Measurements from ENCODE around the gene ABCC1. TPM values are rescaled to one million over a fixed set of nuclear protein-coding genes. Genes with fewer than 3 reads are reported as not detected.

The ABCC1 gene
- total RNA-seq (11.6 TPM), polyA plus RNA-seq (18.1 TPM)
- long read RNA-seq, donor 1: 0 reads
- long read RNA-seq, donor 2: 0 reads
- long read RNA-seq, donor 3, full-length matches to known transcripts: 2 of 13 reads
- long read RNA-seq, donor 3, partial matches to known transcripts: 11 of 13 reads
- long read RNA-seq, donor 3, other reads (novel, unspliced or antisense): 0 of 13 reads
- long read RNA-seq, donor 4, partial matches to known transcripts: 0 of 3 reads
- long read RNA-seq, donor 4, other reads (novel, unspliced or antisense): 0 of 3 reads
- long read RNA-seq, donor 5, full-length matches to known transcripts: 2 of 2 reads
- long read RNA-seq, donor 5, partial matches to known transcripts: 0 of 2 reads
- long read RNA-seq, donor 5, other reads (novel, unspliced or antisense): 0 of 2 reads
- long read RNA-seq, donor 6, partial matches to known transcripts: 0 of 1 reads
- long read RNA-seq, donor 6, other reads (novel, unspliced or antisense): 0 of 1 reads
- long read RNA-seq, donor 7, full-length matches to known transcripts: 2 of 2 reads
- long read RNA-seq, donor 7, partial matches to known transcripts: 0 of 2 reads
- long read RNA-seq, donor 7, other reads (novel, unspliced or antisense): 0 of 2 reads
- long read RNA-seq, donor 8: 0 reads
- long read RNA-seq, donor 9: 0 reads
- long read RNA-seq, donor 10: 0 reads

GRCh38 chr16:15949210-15950160 is at the start of gene ABCC1:
ABCC1 (plus strand) TSS chr16:15949616; CDS start chr16:15949752, 136 bp downstream.
- peak in 4 of 9 donors; percentile 36 to 69 (median 44) for DNase-seq (ENCODE audit: low read depth in 6 of 9, low spot score in 9 of 9)
- peaks cover 29 to 53% of the 10 kb centered on the region in 2 donors for H3K4me1 ChIP-seq (ENCODE audit: control insufficient read depth in 2 of 2, insufficient read depth in 2 of 2, low read length in 2 of 2)
- WGBS: under 1% methylated on average over 105 of the region's 112 CpGs
- no peaks in the 10 kb centered on the region for H3K27me3 ChIP-seq (ENCODE audit: control insufficient read depth in 2 of 2, insufficient read depth in 1 of 2, low read length in 1 of 2)
- H3K27ac ChIP-seq (ENCODE audit: low read depth in 1 of 2, low read length in 1 of 2): peak within 1 kb of the TSS; percentile 66 to 80
- peak within 1 kb of the TSS; percentile 73 to 91 for H3K4me3 ChIP-seq (ENCODE audit: low read length in 2 of 2)
- no peaks in the 10 kb centered on the region for H3K36me3 ChIP-seq (ENCODE audit: control insufficient read depth in 2 of 2, insufficient read depth in 2 of 2, low read length in 1 of 2)
- H3K9me3 ChIP-seq (ENCODE audit: control insufficient read depth in 2 of 2, insufficient read depth in 1 of 2, low read length in 1 of 2): no peaks in the 10 kb centered on the region

GRCh38 chr16:15900357-15900756 is 49.1 kb upstream of the ABCC1 start:
- DNase-seq (ENCODE audit: low read depth in 6 of 9, low spot score in 9 of 9): no peak
- H3K27ac ChIP-seq (ENCODE audit: low read depth in 1 of 2, low read length in 1 of 2): no peak overlapping the region
- no peaks in the 10 kb centered on the region for H3K27me3 ChIP-seq (ENCODE audit: control insufficient read depth in 2 of 2, insufficient read depth in 1 of 2, low read length in 1 of 2)
- H3K36me3 ChIP-seq (ENCODE audit: control insufficient read depth in 2 of 2, insufficient read depth in 2 of 2, low read length in 1 of 2): no peaks in the 10 kb centered on the region
- 97% methylated on average over 3 of the region's 3 CpGs for WGBS
- no peaks in the 10 kb centered on the region for H3K9me3 ChIP-seq (ENCODE audit: control insufficient read depth in 2 of 2, insufficient read depth in 1 of 2, low read length in 1 of 2)
- H3K4me3 ChIP-seq (ENCODE audit: low read length in 2 of 2): no peak overlapping the region
- peaks cover 0 to 6% of the 10 kb centered on the region in 2 donors for H3K4me1 ChIP-seq (ENCODE audit: control insufficient read depth in 2 of 2, insufficient read depth in 2 of 2, low read length in 2 of 2)

- Histone ChIP-seq H3K4me3 (ENCODE audit: low read length in 2 of 2) (no peak overlapping the region), H3K27ac (ENCODE audit: low read depth in 1 of 2, low read length in 1 of 2) (no peak overlapping the region), H3K27me3 (ENCODE audit: control insufficient read depth in 2 of 2, insufficient read depth in 1 of 2, low read length in 1 of 2) (no peaks in the 10 kb centered on the region), H3K9me3 (ENCODE audit: control insufficient read depth in 2 of 2, insufficient read depth in 1 of 2, low read length in 1 of 2) (no peaks in the 10 kb centered on the region), H3K36me3 (ENCODE audit: control insufficient read depth in 2 of 2, insufficient read depth in 2 of 2, low read length in 1 of 2) (no peaks in the 10 kb centered on the region), H3K4me1 (ENCODE audit: control insufficient read depth in 2 of 2, insufficient read depth in 2 of 2, low read length in 2 of 2) (peaks cover 0 to 6% of the 10 kb centered on the region in 2 donors)
- no peak for DNase-seq (ENCODE audit: low read depth in 6 of 9, low spot score in 9 of 9)
- WGBS: 94% methylated on average over 6 of the region's 6 CpGs
Observed at GRCh38 chr16:15900901-15901500, 48.4 kb upstream of the ABCC1 start.

GRCh38 chr16:15903960-15904359 is 45.5 kb upstream of the ABCC1 start:
- Histone ChIP-seq H3K36me3 (ENCODE audit: control insufficient read depth in 2 of 2, insufficient read depth in 2 of 2, low read length in 1 of 2) (no peaks in the 10 kb centered on the region), H3K27me3 (ENCODE audit: control insufficient read depth in 2 of 2, insufficient read depth in 1 of 2, low read length in 1 of 2) (no peaks in the 10 kb centered on the region), H3K27ac (ENCODE audit: low read depth in 1 of 2, low read length in 1 of 2) (no peak overlapping the region), H3K4me3 (ENCODE audit: low read length in 2 of 2) (no peak overlapping the region), H3K4me1 (ENCODE audit: control insufficient read depth in 2 of 2, insufficient read depth in 2 of 2, low read length in 2 of 2) (no peaks in the 10 kb centered on the region), H3K9me3 (ENCODE audit: control insufficient read depth in 2 of 2, insufficient read depth in 1 of 2, low read length in 1 of 2) (peaks cover 0 to 5% of the 10 kb centered on the region in 2 donors)
- WGBS: 98% methylated on average over 5 of the region's 5 CpGs
- no peak for DNase-seq (ENCODE audit: low read depth in 6 of 9, low spot score in 9 of 9)

- Histone ChIP-seq H3K36me3 (ENCODE audit: control insufficient read depth in 2 of 2, insufficient read depth in 2 of 2, low read length in 1 of 2) (no peaks in the 10 kb centered on the region), H3K27ac (ENCODE audit: low read depth in 1 of 2, low read length in 1 of 2) (no peak overlapping the region), H3K4me1 (ENCODE audit: control insufficient read depth in 2 of 2, insufficient read depth in 2 of 2, low read length in 2 of 2) (no peaks in the 10 kb centered on the region), H3K4me3 (ENCODE audit: low read length in 2 of 2) (no peak overlapping the region), H3K9me3 (ENCODE audit: control insufficient read depth in 2 of 2, insufficient read depth in 1 of 2, low read length in 1 of 2) (peaks cover 0 to 5% of the 10 kb centered on the region in 2 donors), H3K27me3 (ENCODE audit: control insufficient read depth in 2 of 2, insufficient read depth in 1 of 2, low read length in 1 of 2) (no peaks in the 10 kb centered on the region)
- WGBS: 93% methylated on average over 2 of the region's 2 CpGs
- no peak for DNase-seq (ENCODE audit: low read depth in 6 of 9, low spot score in 9 of 9)
Observed at GRCh38 chr16:15906439-15906838, 43.0 kb upstream of the ABCC1 start.

- Histone ChIP-seq H3K4me3 (ENCODE audit: low read length in 2 of 2) (no peak overlapping the region), H3K27me3 (ENCODE audit: control insufficient read depth in 2 of 2, insufficient read depth in 1 of 2, low read length in 1 of 2) (no peaks in the 10 kb centered on the region), H3K9me3 (ENCODE audit: control insufficient read depth in 2 of 2, insufficient read depth in 1 of 2, low read length in 1 of 2) (peaks cover 0 to 5% of the 10 kb centered on the region in 2 donors), H3K36me3 (ENCODE audit: control insufficient read depth in 2 of 2, insufficient read depth in 2 of 2, low read length in 1 of 2) (no peaks in the 10 kb centered on the region), H3K4me1 (ENCODE audit: control insufficient read depth in 2 of 2, insufficient read depth in 2 of 2, low read length in 2 of 2) (peaks cover 0 to under 1% of the 10 kb centered on the region in 2 donors), H3K27ac (ENCODE audit: low read depth in 1 of 2, low read length in 1 of 2) (no peak overlapping the region)
- peak in 2 of 9 donors; percentile 4 to 32 for DNase-seq (ENCODE audit: low read depth in 6 of 9, low spot score in 9 of 9)
- 98% methylated on average over 7 of the region's 7 CpGs for WGBS
Observed at GRCh38 chr16:15907863-15908478, 41.4 kb upstream of the ABCC1 start.

- Histone ChIP-seq H3K36me3 (ENCODE audit: control insufficient read depth in 2 of 2, insufficient read depth in 2 of 2, low read length in 1 of 2) (no peaks in the 10 kb centered on the region), H3K9me3 (ENCODE audit: control insufficient read depth in 2 of 2, insufficient read depth in 1 of 2, low read length in 1 of 2) (peaks cover 0 to 5% of the 10 kb centered on the region in 2 donors), H3K27me3 (ENCODE audit: control insufficient read depth in 2 of 2, insufficient read depth in 1 of 2, low read length in 1 of 2) (no peaks in the 10 kb centered on the region), H3K4me1 (ENCODE audit: control insufficient read depth in 2 of 2, insufficient read depth in 2 of 2, low read length in 2 of 2) (peaks cover 0 to 3% of the 10 kb centered on the region in 2 donors), H3K4me3 (ENCODE audit: low read length in 2 of 2) (no peak overlapping the region), H3K27ac (ENCODE audit: low read depth in 1 of 2, low read length in 1 of 2) (no peak overlapping the region)
- 97% methylated on average over 3 of the region's 3 CpGs for WGBS
- no peak for DNase-seq (ENCODE audit: low read depth in 6 of 9, low spot score in 9 of 9)
Observed at GRCh38 chr16:15911198-15911597, 38.2 kb upstream of the ABCC1 start.

- no peaks in the 10 kb centered on the region for H3K9me3 ChIP-seq (ENCODE audit: control insufficient read depth in 2 of 2, insufficient read depth in 1 of 2, low read length in 1 of 2)
- no peak for DNase-seq (ENCODE audit: low read depth in 6 of 9, low spot score in 9 of 9)
- H3K27me3 ChIP-seq (ENCODE audit: control insufficient read depth in 2 of 2, insufficient read depth in 1 of 2, low read length in 1 of 2): no peaks in the 10 kb centered on the region
- H3K36me3 ChIP-seq (ENCODE audit: control insufficient read depth in 2 of 2, insufficient read depth in 2 of 2, low read length in 1 of 2): no peaks in the 10 kb centered on the region
- no peak overlapping the region for H3K4me3 ChIP-seq (ENCODE audit: low read length in 2 of 2)
- peaks cover 0 to 3% of the 10 kb centered on the region in 2 donors for H3K4me1 ChIP-seq (ENCODE audit: control insufficient read depth in 2 of 2, insufficient read depth in 2 of 2, low read length in 2 of 2)
- 87% methylated on average over 7 of the region's 7 CpGs for WGBS
- H3K27ac ChIP-seq (ENCODE audit: low read depth in 1 of 2, low read length in 1 of 2): peak overlapping the region in 1 of 2 donors; percentile 3
Observed at GRCh38 chr16:15913046-15913698, 36.2 kb upstream of the ABCC1 start.
